CD4-positive, CD25-positive, alpha-beta regulatory T cell (primary cell): ENCODE measurements around the gene CCDC73. TPM values are rescaled to one million over a fixed set of nuclear protein-coding genes. Genes with fewer than 3 reads are reported as not detected.

ENCODE experiments used
- ATAC-seq, 2 donors: fragments of 150-1000 bp; cut with Tn5 transposase; one replicate each; pipeline ENCODE4 v1.10.0; 2021; ENCODE audit warnings: low read depth in 2 of 2, moderate number of reproducible peaks in 2 of 2, moderate library complexity in 1 of 2
- DNase-seq, 3 donors: peaks; one replicate each; pipeline versions ENCODE4 v3.0.0 to v3.0.0-alpha.2; 2012 to 2022; ENCODE audit warnings: mixed read lengths in 1 of 3
- H3K27ac ChIP-seq: one replicate; pipeline ENCODE4 v1.7.0; 2013; ENCODE audit warnings: mild to moderate bottlenecking, low read length; ENCODE audit not compliant: insufficient read depth, poor library complexity, severe bottlenecking
- H3K27me3 ChIP-seq: one replicate; pipeline ENCODE4 v1.7.0; 2013; ENCODE audit warnings: low read length; ENCODE audit not compliant: control insufficient read depth, insufficient read depth
- H3K36me3 ChIP-seq: one replicate; pipeline ENCODE4 v1.7.0; 2013; ENCODE audit warnings: mild to moderate bottlenecking, low read length, moderate library complexity; ENCODE audit not compliant: control insufficient read depth, insufficient read depth
- H3K4me1 ChIP-seq: 2 replicates; pipeline ENCODE4 v1.7.0; 2013; ENCODE audit warnings: mild to moderate bottlenecking, low read length; ENCODE audit not compliant: insufficient read depth, control insufficient read depth, poor library complexity, severe bottlenecking
- H3K4me3 ChIP-seq: one replicate; pipeline ENCODE4 v1.7.0; 2013; ENCODE audit warnings: low read depth, mild to moderate bottlenecking, low read length, moderate library complexity
- H3K9me3 ChIP-seq, 2 experiments: 1 replicate in 1 of 2; 2 replicates in 1 of 2; pipeline ENCODE4 v1.7.0; 2013; ENCODE audit warnings: low read length in 2 of 2, mild to moderate bottlenecking in 1 of 2, moderate library complexity in 1 of 2; ENCODE audit not compliant: control insufficient read depth in 2 of 2
- H3K27ac Mint-ChIP-seq, 3 donors: one replicate each; pipeline ENCODE4 v1.8.0; 2020 to 2022; ENCODE audit warnings: mild to moderate bottlenecking in 3 of 3, mixed read lengths in 3 of 3, moderate library complexity in 2 of 3
- H3K27me3 Mint-ChIP-seq: one replicate; pipeline ENCODE4 v1.8.0; 2022; ENCODE audit warnings: mild to moderate bottlenecking, mixed read lengths
- H3K36me3 Mint-ChIP-seq: one replicate; pipeline ENCODE4 v1.8.0; 2020; ENCODE audit warnings: mixed read lengths
- H3K4me1 Mint-ChIP-seq, 4 donors: one replicate each; pipeline ENCODE4 v1.8.0; 2020 to 2022; ENCODE audit warnings: mixed read lengths in 4 of 4, mild to moderate bottlenecking in 1 of 4
- H3K4me3 Mint-ChIP-seq, 4 donors: one replicate each; pipeline ENCODE4 v1.8.0; 2020 to 2022; ENCODE audit warnings: mild to moderate bottlenecking in 4 of 4, mixed read lengths in 4 of 4, moderate library complexity in 3 of 4
- H3K9me3 Mint-ChIP-seq, 7 donors: one replicate each; pipeline ENCODE4 v1.8.0; 2020 to 2022; ENCODE audit warnings: mixed read lengths in 7 of 7, mild to moderate bottlenecking in 3 of 7, moderate library complexity in 2 of 7
- polyA plus RNA-seq, 4 donors: library from polyadenylated mRNA; unstranded; fragments of 300-500 nt; fragmentation: Illumina TruSeq; gene quantifications; one replicate each; pipeline ENCODE4 v1.2.3, GENCODE V29; 2021
- total RNA-seq: library from RNA; stranded (reverse); gene quantifications from one replicate; pipeline ENCODE4 v1.2.3, GENCODE V29; 2022

The CCDC73 gene
- total and polyA plus RNA-seq, 5 donors from 2014 or later, result 0.03 TPM; not detected in 4

DNA sequence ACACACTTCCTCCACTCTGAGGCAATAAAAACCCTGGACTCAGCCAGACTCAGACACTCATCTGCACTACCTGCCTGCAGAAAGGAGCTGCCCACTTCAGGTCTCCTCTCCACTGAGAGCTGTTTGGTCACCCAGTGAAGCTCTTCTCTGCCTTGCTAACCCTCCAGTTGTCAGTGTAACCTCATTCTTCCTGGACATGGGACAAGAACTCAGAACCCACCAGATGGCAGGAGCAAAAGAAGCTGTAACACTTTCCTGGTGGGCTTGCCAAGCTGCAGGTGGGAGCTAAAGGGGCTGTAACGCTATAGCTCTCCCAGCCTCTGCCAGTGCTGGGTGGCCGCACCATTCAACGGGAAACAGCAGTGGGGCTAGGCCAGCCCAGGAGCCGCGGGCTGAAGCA is 89.7 kb downstream of the CCDC73 start:
- no peak for DNase-seq
- ATAC-seq, result no peak

DNA sequence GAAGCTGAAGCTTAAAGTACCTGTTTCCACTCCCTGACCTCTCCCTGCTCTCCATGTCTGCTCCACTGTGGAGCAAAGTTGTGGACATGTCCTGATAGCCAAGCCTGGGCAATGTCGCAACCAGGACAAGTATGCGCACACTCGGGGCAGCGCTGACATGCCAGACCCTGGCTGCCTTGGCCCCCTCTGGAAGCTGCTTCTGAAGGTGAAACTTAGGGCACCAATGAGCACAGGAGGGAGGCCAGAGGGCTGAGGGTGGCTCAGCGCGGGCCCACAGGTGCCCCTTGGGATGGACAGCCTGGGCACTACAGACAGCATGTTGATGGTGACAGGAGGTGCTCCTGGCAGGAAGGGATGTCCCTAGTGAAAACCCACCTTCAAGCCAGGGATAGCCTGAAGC is 90.2 kb downstream of the CCDC73 start:
- no peaks in the 10 kb centered on the region for H3K36me3 Mint-ChIP-seq
- H3K27ac Mint-ChIP-seq, result no peak overlapping the region
- peaks cover 0 to 2% (median 0%) of the 10 kb centered on the region in 7 donors for H3K9me3 Mint-ChIP-seq
- no peaks in the 10 kb centered on the region for H3K4me1 ChIP-seq
- H3K4me3 Mint-ChIP-seq, result no peak overlapping the region
- no peaks in the 10 kb centered on the region for H3K36me3 ChIP-seq
- H3K27me3 ChIP-seq, result no peaks in the 10 kb centered on the region
- H3K9me3 ChIP-seq, result no peaks in the 10 kb centered on the region
- H3K27me3 Mint-ChIP-seq, result peaks cover 5% of the 10 kb centered on the region
- no peak for DNase-seq
- no peak overlapping the region for H3K27ac ChIP-seq
- no peak for ATAC-seq
- H3K4me3 ChIP-seq, result no peak overlapping the region
- no peaks in the 10 kb centered on the region for H3K4me1 Mint-ChIP-seq

More for the DNA sequence above, 89.7 kb downstream of the CCDC73 start:
- Mint-ChIP-seq H3K27ac (peak overlapping the region in 1 of 3 donors; percentile 28), H3K36me3 (no peaks in the 10 kb centered on the region), H3K4me1 (no peaks in the 10 kb centered on the region), H3K9me3 (peaks cover 0 to 2% (median 0%) of the 10 kb centered on the region in 7 donors), H3K4me3 (no peak overlapping the region), H3K27me3 (peaks cover 6% of the 10 kb centered on the region)
- no peak overlapping the region for H3K27ac ChIP-seq
- H3K4me3 ChIP-seq, result no peak overlapping the region
- no peaks in the 10 kb centered on the region for H3K9me3 ChIP-seq
- H3K27me3 ChIP-seq, result no peaks in the 10 kb centered on the region
- no peaks in the 10 kb centered on the region for H3K36me3 ChIP-seq
- no peaks in the 10 kb centered on the region for H3K4me1 ChIP-seq

DNA sequence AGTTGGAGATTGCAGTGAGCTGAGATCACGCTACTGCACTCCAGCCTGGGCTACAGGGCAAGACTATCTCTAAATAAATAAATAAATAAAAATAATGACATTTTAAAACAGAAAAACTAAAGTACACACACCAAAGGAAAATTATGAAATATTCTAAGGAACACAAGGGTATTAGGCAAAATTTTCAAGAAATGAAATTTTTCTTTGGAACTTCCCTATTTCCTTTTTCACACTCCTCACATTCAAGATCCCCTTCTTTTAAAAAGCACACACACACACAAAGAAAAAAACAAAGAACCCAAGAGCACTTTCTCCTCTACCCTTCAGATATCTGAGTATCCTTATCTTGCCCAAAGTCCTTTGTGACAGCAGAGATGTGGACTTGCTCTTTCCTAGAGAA is 92.8 kb downstream of the CCDC73 start:
- Mint-ChIP-seq H3K9me3 (peaks cover 0 to 2% (median 0%) of the 10 kb centered on the region in 7 donors), H3K27me3 (peaks cover 5% of the 10 kb centered on the region), H3K27ac (no peak overlapping the region), H3K4me1 (no peaks in the 10 kb centered on the region), H3K36me3 (no peaks in the 10 kb centered on the region), H3K4me3 (no peak overlapping the region)
- H3K27me3 ChIP-seq, result no peaks in the 10 kb centered on the region
- no peaks in the 10 kb centered on the region for H3K4me1 ChIP-seq
- H3K36me3 ChIP-seq, result no peaks in the 10 kb centered on the region
- ATAC-seq (no peak), DNase-seq (no peak)
- no peak overlapping the region for H3K27ac ChIP-seq
- H3K4me3 ChIP-seq, result no peak overlapping the region
- H3K9me3 ChIP-seq, result no peaks in the 10 kb centered on the region

- H3K27me3 ChIP-seq, result no peaks in the 10 kb centered on the region
- H3K27me3 Mint-ChIP-seq, result peaks cover 5% of the 10 kb centered on the region
- H3K36me3 ChIP-seq, result no peaks in the 10 kb centered on the region
- ATAC-seq (no peak), DNase-seq (no peak)
- H3K27ac ChIP-seq, result no peak overlapping the region
- H3K4me3 ChIP-seq, result no peak overlapping the region
- no peaks in the 10 kb centered on the region for H3K9me3 ChIP-seq
- H3K27ac Mint-ChIP-seq, result no peak overlapping the region
- H3K4me3 Mint-ChIP-seq, result no peak overlapping the region
- H3K36me3 Mint-ChIP-seq, result no peaks in the 10 kb centered on the region
- no peaks in the 10 kb centered on the region for H3K4me1 ChIP-seq
- H3K4me1 Mint-ChIP-seq, result no peaks in the 10 kb centered on the region
- no peaks in the 10 kb centered on the region for H3K9me3 Mint-ChIP-seq
These were observed 95.9 kb downstream of the CCDC73 start for GRCh38 chr11:32698579-32698978.

DNA sequence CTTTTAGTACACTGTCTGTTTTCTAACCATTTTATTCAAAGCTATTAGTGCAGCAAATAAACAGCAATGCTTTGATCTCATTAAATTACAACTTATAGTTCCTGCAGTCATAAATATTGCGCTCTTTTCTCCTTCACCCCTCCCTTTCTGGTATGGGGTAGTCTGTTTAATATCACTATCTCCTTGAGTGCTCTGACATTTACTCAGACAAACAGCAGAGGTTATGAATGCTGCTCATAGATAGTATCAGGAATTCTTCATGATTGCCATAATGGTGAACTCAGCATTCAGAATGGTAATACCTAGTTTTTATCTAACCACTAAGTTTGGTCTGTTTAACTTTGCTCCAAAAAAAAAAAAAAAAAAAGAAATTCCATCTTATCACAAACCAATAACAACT is 123.4 kb downstream of the CCDC73 start:
- H3K4me1 ChIP-seq, result no peaks in the 10 kb centered on the region
- peaks cover 4% of the 10 kb centered on the region for H3K27me3 ChIP-seq
- Mint-ChIP-seq H3K27ac (no peak overlapping the region), H3K9me3 (peaks cover 0 to 3% (median 0%) of the 10 kb centered on the region in 7 donors), H3K27me3 (peaks cover 6% of the 10 kb centered on the region), H3K36me3 (no peaks in the 10 kb centered on the region), H3K4me3 (no peak overlapping the region), H3K4me1 (no peaks in the 10 kb centered on the region)
- no peak overlapping the region for H3K27ac ChIP-seq
- no peaks in the 10 kb centered on the region for H3K9me3 ChIP-seq
- DNase-seq (no peak), ATAC-seq (no peak)
- H3K4me3 ChIP-seq, result no peak overlapping the region
- no peaks in the 10 kb centered on the region for H3K36me3 ChIP-seq

GRCh38 chr11:32659672-32660071 is 134.8 kb downstream of the CCDC73 start:
- H3K36me3 Mint-ChIP-seq, result no peaks in the 10 kb centered on the region
- no peak for ATAC-seq
- DNase-seq, result no peak
- no peaks in the 10 kb centered on the region for H3K4me1 ChIP-seq
- H3K9me3 ChIP-seq, result no peaks in the 10 kb centered on the region
- peaks cover 12% of the 10 kb centered on the region for H3K27me3 Mint-ChIP-seq
- no peaks in the 10 kb centered on the region for H3K36me3 ChIP-seq
- no peak overlapping the region for H3K27ac ChIP-seq
- H3K27ac Mint-ChIP-seq, result no peak overlapping the region
- H3K4me1 Mint-ChIP-seq, result no peaks in the 10 kb centered on the region
- H3K4me3 Mint-ChIP-seq, result no peak overlapping the region
- peaks cover 2% of the 10 kb centered on the region for H3K27me3 ChIP-seq
- peaks cover 0 to 12% (median 2%) of the 10 kb centered on the region in 7 donors for H3K9me3 Mint-ChIP-seq
- no peak overlapping the region for H3K4me3 ChIP-seq

DNA sequence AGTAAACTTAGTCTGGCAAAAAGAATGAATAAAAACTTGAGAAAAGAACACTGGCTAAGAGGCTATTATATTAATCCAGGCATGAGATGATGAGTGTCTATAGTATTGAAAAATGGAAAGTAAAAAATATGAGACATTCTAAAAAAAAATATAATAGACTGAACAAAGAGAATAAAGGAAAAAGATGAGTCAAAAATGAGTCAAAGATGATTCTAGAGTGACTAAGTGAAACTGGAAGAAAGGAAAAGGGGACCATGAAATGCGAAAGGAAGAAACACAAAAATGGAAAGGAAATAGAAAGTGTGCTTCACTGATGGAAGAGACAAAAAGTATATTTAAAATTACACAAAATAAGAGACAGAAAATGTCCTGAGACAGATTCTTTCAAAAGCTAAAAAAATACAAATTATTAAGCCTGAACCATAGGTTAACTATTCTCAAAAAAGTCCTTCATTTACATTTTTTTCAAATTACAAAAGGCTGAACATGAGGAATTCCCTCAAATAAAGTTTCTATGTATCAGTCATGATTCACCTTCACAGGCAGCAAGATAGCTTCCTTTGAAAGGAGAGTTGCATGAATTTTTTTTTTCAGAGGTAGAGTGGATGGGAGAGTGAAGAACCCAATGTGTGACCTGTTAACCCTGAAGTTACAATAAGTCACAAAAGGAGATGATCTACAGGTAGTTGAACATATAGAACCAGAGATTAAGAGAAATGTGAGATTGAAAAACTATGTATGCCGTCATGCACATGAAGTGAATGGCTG is 135.6 kb downstream of the CCDC73 start:
- DNase-seq (no peak), ATAC-seq (no peak)
- no peak overlapping the region for H3K27ac Mint-ChIP-seq
- H3K4me3 Mint-ChIP-seq, result no peak overlapping the region
- H3K36me3 Mint-ChIP-seq, result no peaks in the 10 kb centered on the region
- Histone ChIP-seq H3K36me3 (no peaks in the 10 kb centered on the region), H3K27ac (no peak overlapping the region), H3K4me1 (no peaks in the 10 kb centered on the region), H3K4me3 (no peak overlapping the region), H3K9me3 (no peaks in the 10 kb centered on the region), H3K27me3 (peaks cover 2% of the 10 kb centered on the region)
- peaks cover 0 to 12% (median 2%) of the 10 kb centered on the region in 7 donors for H3K9me3 Mint-ChIP-seq
- H3K4me1 Mint-ChIP-seq, result no peaks in the 10 kb centered on the region
- peaks cover 8% of the 10 kb centered on the region for H3K27me3 Mint-ChIP-seq

DNA sequence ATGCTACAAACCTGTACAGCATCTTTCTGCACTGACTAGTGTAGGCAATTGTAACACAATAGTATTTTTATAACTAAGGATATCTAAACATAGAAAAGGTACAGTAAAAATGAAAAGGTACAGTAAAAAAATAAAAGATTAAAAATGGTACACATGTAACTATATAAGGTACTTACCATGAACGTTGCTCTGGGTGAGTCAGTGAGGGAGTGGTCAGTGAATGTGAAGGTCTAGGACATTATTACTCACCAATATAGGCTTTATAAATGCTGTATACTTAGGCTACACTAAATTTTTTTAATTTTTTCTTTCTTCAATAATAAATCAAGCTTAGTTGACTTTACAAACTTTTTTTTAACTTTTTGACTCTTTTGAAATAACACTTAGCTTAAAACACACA is 150.9 kb downstream of the CCDC73 start:
- Mint-ChIP-seq H3K27me3 (peaks cover under 1% of the 10 kb centered on the region), H3K36me3 (no peaks in the 10 kb centered on the region), H3K4me1 (no peaks in the 10 kb centered on the region), H3K4me3 (no peak overlapping the region), H3K9me3 (no peaks in the 10 kb centered on the region), H3K27ac (no peak overlapping the region)
- Histone ChIP-seq H3K27ac (no peak overlapping the region), H3K4me3 (no peak overlapping the region), H3K36me3 (no peaks in the 10 kb centered on the region), H3K9me3 (no peaks in the 10 kb centered on the region), H3K4me1 (no peaks in the 10 kb centered on the region), H3K27me3 (no peaks in the 10 kb centered on the region)
- DNase-seq (no peak), ATAC-seq (no peak)
